ENCODE measurements around the gene STARD9.
"Not testable (repeated sequence)": the region's sequence is repeated elsewhere in the genome, so short reads cannot be mapped to it uniquely, and the experiment has no call there.

Gene STARD9

GRCh38 chr15:42591238-42591934 is 16.0 kb downstream of the STARD9 start:
- no peak for DNase-seq

- no peak for DNase-seq
These were observed 17.3 kb downstream of the STARD9 start for GRCh38 chr15:42592716-42593115.

- DNase-seq = no peak
These were observed 17.7 kb downstream of the STARD9 start for GRCh38 chr15:42593143-42593542.

GRCh38 chr15:42594095-42594494 is 18.7 kb downstream of the STARD9 start:
- no peak for DNase-seq

- no peak for DNase-seq
These were observed 20.3 kb downstream of the STARD9 start for GRCh38 chr15:42595626-42596240.

GRCh38 chr15:42601316-42601715 is 25.9 kb downstream of the STARD9 start:
- DNase-seq = not testable (repeated sequence)

GRCh38 chr15:42602501-42602900 is 27.1 kb downstream of the STARD9 start:
- no peak for DNase-seq

GRCh38 chr15:42603978-42604377 is 28.6 kb downstream of the STARD9 start:
- DNase-seq = no peak

- DNase-seq = no peak
These were observed 29.7 kb downstream of the STARD9 start for GRCh38 chr15:42604894-42605744.

GRCh38 chr15:42605796-42606195 is 30.4 kb downstream of the STARD9 start:
- DNase-seq = no peak

GRCh38 chr15:42608110-42608531 is 32.7 kb downstream of the STARD9 start:
- DNase-seq = peak; percentile 2

GRCh38 chr15:42608752-42609488 is 33.5 kb downstream of the STARD9 start:
- DNase-seq = no peak

- no peak for DNase-seq
These were observed 36.1 kb downstream of the STARD9 start for GRCh38 chr15:42611532-42611931.

GRCh38 chr15:42612367-42612912 is 37.0 kb downstream of the STARD9 start:
- DNase-seq = no peak

GRCh38 chr15:42616107-42616506 is 40.7 kb downstream of the STARD9 start:
- no peak for DNase-seq

- no peak for DNase-seq
These were observed 44.4 kb downstream of the STARD9 start for GRCh38 chr15:42619656-42620371.

- DNase-seq = no peak
These were observed 46.0 kb downstream of the STARD9 start for GRCh38 chr15:42621386-42621785.

GRCh38 chr15:42621996-42622925 is 46.9 kb downstream of the STARD9 start:
- no peak for DNase-seq

- no peak for DNase-seq
These were observed 48.5 kb downstream of the STARD9 start for GRCh38 chr15:42623951-42624350.

- no peak for DNase-seq
These were observed 52.1 kb downstream of the STARD9 start for GRCh38 chr15:42627485-42627884.

GRCh38 chr15:42628761-42629160 is 53.4 kb downstream of the STARD9 start:
- no peak for DNase-seq
